ENCODE measurements around the gene MARK3. TPM values are rescaled to one million over a fixed set of nuclear protein-coding genes. Genes with fewer than 3 reads are reported as not detected.

Gene MARK3
- total RNA-seq, 1 donor from 2014 or later = 77.9 TPM

- no peak for DNase-seq (ENCODE audit: low read depth)
- Histone ChIP-seq H3K36me3 (ENCODE audit: control insufficient read depth, insufficient read depth, low read length) (no peaks in the 10 kb centered on the region), H3K27me3 (ENCODE audit: control insufficient read depth, insufficient read depth, low read length) (no peaks in the 10 kb centered on the region), H3K4me3 (ENCODE audit: low read depth, low read length) (no peak overlapping the region)
- no peak for FAIRE-seq
- TF ChIP-seq, protein P1, sequence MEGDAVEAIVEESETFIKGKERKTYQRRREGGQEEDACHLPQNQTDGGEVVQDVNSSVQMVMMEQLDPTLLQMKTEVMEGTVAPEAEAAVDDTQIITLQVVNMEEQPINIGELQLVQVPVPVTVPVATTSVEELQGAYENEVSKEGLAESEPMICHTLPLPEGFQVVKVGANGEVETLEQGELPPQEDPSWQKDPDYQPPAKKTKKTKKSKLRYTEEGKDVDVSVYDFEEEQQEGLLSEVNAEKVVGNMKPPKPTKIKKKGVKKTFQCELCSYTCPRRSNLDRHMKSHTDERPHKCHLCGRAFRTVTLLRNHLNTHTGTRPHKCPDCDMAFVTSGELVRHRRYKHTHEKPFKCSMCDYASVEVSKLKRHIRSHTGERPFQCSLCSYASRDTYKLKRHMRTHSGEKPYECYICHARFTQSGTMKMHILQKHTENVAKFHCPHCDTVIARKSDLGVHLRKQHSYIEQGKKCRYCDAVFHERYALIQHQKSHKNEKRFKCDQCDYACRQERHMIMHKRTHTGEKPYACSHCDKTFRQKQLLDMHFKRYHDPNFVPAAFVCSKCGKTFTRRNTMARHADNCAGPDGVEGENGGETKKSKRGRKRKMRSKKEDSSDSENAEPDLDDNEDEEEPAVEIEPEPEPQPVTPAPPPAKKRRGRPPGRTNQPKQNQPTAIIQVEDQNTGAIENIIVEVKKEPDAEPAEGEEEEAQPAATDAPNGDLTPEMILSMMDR (IDR thresholded peaks at IDR 0.05; ENCODE audit: insufficient read depth, low read length, severe bottlenecking) = no peak
Measured at GRCh38 chr14:103360548-103360947, 24.7 kb upstream of the MARK3 start.

GRCh38 chr14:103361867-103362266, 23.3 kb upstream of the MARK3 start:
- Histone ChIP-seq H3K36me3 (ENCODE audit: control insufficient read depth, insufficient read depth, low read length) (no peaks in the 10 kb centered on the region), H3K27me3 (ENCODE audit: control insufficient read depth, insufficient read depth, low read length) (no peaks in the 10 kb centered on the region), H3K4me3 (ENCODE audit: low read depth, low read length) (no peak overlapping the region)
- TF ChIP-seq, protein P1 (IDR thresholded peaks at IDR 0.05; ENCODE audit: insufficient read depth, low read length, severe bottlenecking) = no peak
- peak; percentile 99 for DNase-seq (ENCODE audit: low read depth)
- FAIRE-seq = peak; percentile 70

DNA sequence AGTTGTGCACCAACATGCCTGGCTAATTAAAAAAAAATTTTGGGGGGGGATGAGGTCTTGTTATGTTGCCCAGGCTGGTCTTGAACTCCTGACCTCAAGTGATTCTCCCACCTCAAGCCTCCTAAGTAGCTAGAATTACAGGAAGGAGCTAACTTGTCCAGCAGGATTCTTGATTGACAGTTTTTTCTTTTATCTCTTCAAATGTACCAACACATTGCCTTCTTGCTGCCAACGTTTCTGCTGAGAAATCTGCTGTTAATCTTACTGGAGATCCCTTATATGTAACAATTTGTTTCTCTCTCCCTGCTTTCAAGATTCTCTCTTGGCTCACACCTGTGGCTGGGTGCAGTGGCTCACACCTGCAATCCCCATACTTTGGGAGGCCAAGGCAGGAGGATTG, 22.4 kb upstream of the MARK3 start:
- DNase-seq (ENCODE audit: low read depth) (peak; percentile 67), FAIRE-seq (no peak)
- Histone ChIP-seq H3K36me3 (ENCODE audit: control insufficient read depth, insufficient read depth, low read length) (no peaks in the 10 kb centered on the region), H3K27me3 (ENCODE audit: control insufficient read depth, insufficient read depth, low read length) (no peaks in the 10 kb centered on the region), H3K4me3 (ENCODE audit: low read depth, low read length) (no peak overlapping the region)
- TF ChIP-seq, protein P1 (IDR thresholded peaks at IDR 0.05; ENCODE audit: insufficient read depth, low read length, severe bottlenecking) = no peak

- FAIRE-seq = no peak
Measured at GRCh38 chr14:103366741-103367140, 18.5 kb upstream of the MARK3 start.

DNA sequence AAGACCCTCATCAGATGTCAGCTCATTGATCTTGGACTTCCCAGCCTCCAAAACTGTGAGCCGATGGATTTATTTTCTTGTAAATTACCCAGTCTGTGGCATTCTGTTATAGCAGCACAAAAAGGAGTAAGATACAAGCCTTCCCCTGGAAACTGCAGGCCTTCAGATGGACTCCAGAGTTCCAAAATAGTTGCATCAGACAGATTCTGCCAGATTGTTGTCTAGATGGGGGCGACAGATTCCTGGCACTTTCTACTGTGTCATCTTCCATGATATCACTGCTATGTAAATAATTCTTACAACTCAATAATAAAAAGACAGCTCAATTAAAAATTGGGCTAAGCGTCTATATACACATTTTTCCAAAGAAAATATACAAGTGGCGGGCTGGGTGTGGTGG, 17.2 kb upstream of the MARK3 start:
- Histone ChIP-seq H3K36me3 (ENCODE audit: control insufficient read depth, insufficient read depth, low read length) (no peaks in the 10 kb centered on the region), H3K4me3 (ENCODE audit: low read depth, low read length) (no peak overlapping the region), H3K27me3 (ENCODE audit: control insufficient read depth, insufficient read depth, low read length) (no peaks in the 10 kb centered on the region)
- FAIRE-seq (no peak), DNase-seq (ENCODE audit: low read depth) (no peak)
- TF ChIP-seq, protein P1 (IDR thresholded peaks at IDR 0.05; ENCODE audit: insufficient read depth, low read length, severe bottlenecking) = no peak

More at GRCh38 chr14:103366741-103367140, 18.5 kb upstream of the MARK3 start:
- Histone ChIP-seq H3K4me3 (ENCODE audit: low read depth, low read length) (no peak overlapping the region), H3K36me3 (ENCODE audit: control insufficient read depth, insufficient read depth, low read length) (no peaks in the 10 kb centered on the region), H3K27me3 (ENCODE audit: control insufficient read depth, insufficient read depth, low read length) (no peaks in the 10 kb centered on the region)
- no peak for DNase-seq (ENCODE audit: low read depth)
- TF ChIP-seq, protein P1 (IDR thresholded peaks at IDR 0.05; ENCODE audit: insufficient read depth, low read length, severe bottlenecking) = no peak

- Histone ChIP-seq H3K27me3 (ENCODE audit: control insufficient read depth, insufficient read depth, low read length) (no peaks in the 10 kb centered on the region), H3K36me3 (ENCODE audit: control insufficient read depth, insufficient read depth, low read length) (no peaks in the 10 kb centered on the region), H3K4me3 (ENCODE audit: low read depth, low read length) (no peak overlapping the region)
- TF ChIP-seq, protein P1 (IDR thresholded peaks at IDR 0.05; ENCODE audit: insufficient read depth, low read length, severe bottlenecking) = no peak
- FAIRE-seq (no peak), DNase-seq (ENCODE audit: low read depth) (no peak)
Measured at GRCh38 chr14:103370087-103370486, 15.1 kb upstream of the MARK3 start.

All from bronchial epithelial cell (primary cell).